Astrocyte of the spinal cord (primary cell): ENCODE results near the gene ARHGDIG.
A peak's percentile ranks its signal among the peaks of the same experiment; 100 is the strongest.

Experiments used
- DNase-seq: peaks from one replicate; pipeline ENCODE4 v3.0.0; 2011; ENCODE audit warnings: low read depth, low spot score
- H3K4me3 ChIP-seq: 2 replicates; pipeline ENCODE4 v1.5.1; 2011; ENCODE audit warnings: low read depth, mild to moderate bottlenecking, low read length, moderate library complexity
- in situ Hi-C: cut with HindIII; loops from 2 replicates; pipeline ENCODE4 v1.10.0; 2017; ENCODE audit warnings: low sequenced_read_pairs
- TF ChIP-seq, protein P1 (sequence below): IDR thresholded peaks from 2 replicates; pipeline ENCODE4 v1.5.1; 2012; ENCODE audit warnings: low read depth, mild to moderate bottlenecking, low read length, inconsistent platforms

Gene ARHGDIG

DNA sequence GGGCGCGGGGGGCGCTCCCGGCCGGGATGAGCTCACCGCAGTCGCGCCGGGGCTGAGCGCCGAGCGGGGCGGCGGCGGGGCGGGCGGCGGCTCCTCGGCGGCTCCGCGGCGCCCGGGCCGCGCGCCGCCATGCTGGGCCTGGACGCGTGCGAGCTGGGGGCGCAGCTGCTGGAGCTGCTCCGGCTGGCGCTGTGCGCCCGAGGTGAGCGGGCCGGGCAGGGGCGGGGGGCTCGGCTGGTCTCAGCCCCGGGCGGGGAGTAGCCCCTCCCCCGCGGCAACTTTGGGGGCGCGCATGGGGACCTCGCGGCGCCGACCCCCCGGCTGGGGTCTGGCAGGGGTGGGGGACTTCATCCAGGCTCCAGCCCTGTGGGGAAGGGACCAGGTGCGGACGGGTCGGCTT is at the start of gene ARHGDIG:
Gene ARHGDIG (plus strand): TSS at position 40 of the 400 bp plus-strand sequence. CDS start 90 bp downstream, at position 130.
- H3K4me3 ChIP-seq: peak within 1 kb of the TSS; percentile 5
- TF ChIP-seq, protein P1, sequence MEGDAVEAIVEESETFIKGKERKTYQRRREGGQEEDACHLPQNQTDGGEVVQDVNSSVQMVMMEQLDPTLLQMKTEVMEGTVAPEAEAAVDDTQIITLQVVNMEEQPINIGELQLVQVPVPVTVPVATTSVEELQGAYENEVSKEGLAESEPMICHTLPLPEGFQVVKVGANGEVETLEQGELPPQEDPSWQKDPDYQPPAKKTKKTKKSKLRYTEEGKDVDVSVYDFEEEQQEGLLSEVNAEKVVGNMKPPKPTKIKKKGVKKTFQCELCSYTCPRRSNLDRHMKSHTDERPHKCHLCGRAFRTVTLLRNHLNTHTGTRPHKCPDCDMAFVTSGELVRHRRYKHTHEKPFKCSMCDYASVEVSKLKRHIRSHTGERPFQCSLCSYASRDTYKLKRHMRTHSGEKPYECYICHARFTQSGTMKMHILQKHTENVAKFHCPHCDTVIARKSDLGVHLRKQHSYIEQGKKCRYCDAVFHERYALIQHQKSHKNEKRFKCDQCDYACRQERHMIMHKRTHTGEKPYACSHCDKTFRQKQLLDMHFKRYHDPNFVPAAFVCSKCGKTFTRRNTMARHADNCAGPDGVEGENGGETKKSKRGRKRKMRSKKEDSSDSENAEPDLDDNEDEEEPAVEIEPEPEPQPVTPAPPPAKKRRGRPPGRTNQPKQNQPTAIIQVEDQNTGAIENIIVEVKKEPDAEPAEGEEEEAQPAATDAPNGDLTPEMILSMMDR: no peak
- in situ Hi-C loops: no loop called here
- no peak for DNase-seq

DNA sequence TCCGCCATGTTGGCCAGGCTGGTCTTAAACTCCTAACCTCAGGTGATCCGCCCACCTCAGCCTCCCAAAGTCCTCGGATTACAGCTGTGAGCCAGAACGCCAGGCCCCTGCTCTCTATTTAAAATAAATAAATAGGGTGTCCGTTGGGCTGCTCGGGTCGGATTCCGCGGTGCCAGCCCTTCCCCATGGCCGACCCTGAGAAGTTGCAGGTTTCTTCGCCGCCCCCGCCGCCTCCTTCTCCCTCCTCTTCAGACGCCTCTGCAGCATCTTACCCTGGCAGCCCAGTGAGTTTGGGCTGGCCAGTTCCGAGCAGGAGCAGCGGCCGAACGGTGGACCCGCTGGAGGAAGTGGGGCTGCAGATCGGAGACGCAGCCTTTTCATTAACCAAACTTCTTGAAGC is 49.4 kb upstream of the ARHGDIG start:
- DNase-seq: no peak
- no peak overlapping the region for H3K4me3 ChIP-seq
- in situ Hi-C loops: no loop called here
- TF ChIP-seq, protein P1: no peak

DNA sequence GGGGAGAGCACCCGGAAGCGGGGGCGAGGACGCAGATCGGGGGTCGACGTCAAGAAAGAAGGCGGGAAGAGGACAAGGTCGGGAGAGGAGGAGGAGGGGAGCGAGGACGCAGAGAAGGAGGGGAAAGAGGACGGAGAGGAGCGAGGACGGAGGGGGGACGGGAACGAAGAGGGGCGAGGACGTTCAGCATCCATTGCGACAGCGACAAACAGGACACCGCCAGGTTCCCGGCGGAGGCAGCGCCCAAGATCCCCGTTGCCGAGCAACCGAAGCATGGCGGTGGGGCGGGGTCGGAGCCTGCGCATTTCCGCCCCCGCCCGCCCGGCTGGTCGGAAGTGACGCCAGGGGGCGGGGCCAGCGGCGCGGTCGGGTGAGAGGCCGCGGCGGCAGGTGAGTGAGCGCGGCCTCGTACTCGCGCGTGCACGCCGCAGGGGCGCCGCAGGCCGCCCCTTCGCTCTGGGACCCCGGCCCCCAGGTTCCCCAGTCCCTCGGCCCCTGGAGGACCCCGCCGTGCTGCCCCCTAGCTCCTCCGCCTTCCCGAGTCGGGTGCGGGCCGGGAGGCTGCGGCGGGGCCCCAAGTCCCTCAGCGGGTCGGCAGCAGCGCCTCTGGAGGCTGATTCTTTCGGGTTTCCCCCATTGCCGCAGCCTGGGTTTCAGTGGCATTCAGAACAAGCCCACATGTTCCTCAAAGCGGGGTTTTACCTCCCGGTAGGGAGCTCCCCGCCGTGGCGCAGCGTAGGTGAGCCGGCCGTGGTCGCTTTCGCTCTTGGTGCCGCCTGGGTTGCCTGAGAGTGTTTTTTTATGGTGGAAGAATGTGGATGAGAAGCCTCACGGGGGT is 45.7 kb upstream of the ARHGDIG start, which contains the start of gene FAM234A:
Gene FAM234A (plus strand): TSS at position 354 of the 838 bp plus-strand sequence. CDS start 19,593 bp downstream, outside the sequence.
- TF ChIP-seq, protein P1: peak; percentile 46
- in situ Hi-C loops: no loop called here

DNA sequence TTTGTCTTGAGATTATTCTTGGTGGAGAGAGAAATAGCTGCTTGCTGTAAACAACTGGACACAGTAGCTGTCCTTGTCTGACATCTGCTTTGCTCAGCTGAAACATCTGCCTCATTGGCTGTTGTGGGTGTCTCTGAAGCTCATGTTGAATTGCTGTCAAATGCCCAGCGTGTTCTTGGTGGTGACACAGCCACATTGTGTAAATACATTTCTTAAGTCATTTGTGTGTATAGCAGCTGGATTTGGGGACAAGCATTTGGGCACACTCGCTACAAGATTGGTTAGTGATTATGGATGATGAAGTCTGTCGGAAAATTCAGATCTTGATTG is 40.5 kb upstream of the ARHGDIG start:
- in situ Hi-C loops: no loop called here
- no peak overlapping the region for H3K4me3 ChIP-seq
- TF ChIP-seq, protein P1: no peak
- no peak for DNase-seq

More for the DNA sequence above, 45.7 kb upstream of the ARHGDIG start, which contains the start of gene FAM234A:
- DNase-seq: peak; percentile 87
- peak within 1 kb of the TSS; percentile 83 for H3K4me3 ChIP-seq

DNA sequence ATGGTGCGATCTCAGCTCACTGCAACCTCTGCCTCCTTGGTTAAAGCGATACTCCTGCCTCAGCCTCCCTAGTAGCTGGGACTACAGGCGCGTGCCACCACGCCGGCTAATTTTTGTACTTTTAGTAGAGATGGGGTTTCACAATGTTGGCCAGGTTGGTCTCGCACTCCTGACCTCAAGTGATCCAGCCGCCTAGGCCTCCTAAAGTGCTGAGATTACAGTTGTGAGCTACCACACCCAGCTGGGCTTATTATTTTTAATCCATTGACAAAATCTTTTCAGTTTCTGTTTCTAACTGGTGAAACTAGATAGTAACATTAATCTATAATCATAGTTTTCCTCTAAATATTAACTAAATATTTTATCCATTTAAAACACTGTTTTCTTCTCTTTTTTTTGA is 39.8 kb upstream of the ARHGDIG start:
- in situ Hi-C loops: no loop called here
- TF ChIP-seq, protein P1: no peak

DNA sequence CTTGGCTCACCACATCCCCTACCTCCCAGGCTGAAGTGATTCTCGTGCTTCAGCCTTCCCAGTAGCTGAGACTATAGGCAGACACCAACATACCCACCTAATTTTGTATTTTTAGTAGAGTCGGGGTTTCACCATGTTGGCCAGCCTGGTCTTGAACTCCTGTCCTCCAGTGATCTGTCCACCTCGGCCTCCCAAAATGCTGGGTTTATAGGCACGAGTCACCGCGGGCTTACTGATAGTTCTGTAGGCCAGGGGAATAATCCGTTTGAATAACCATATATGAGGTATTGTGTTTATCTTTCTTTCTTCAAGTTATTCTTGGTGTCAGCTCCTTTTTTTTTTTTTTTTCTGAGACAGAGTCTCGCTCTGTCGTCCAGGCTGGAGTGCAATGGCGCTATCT is 38.1 kb upstream of the ARHGDIG start:
- TF ChIP-seq, protein P1: no peak
- no peak for DNase-seq
- H3K4me3 ChIP-seq: no peak overlapping the region
- in situ Hi-C loops: no loop called here

More for the DNA sequence above, 39.8 kb upstream of the ARHGDIG start:
- H3K4me3 ChIP-seq: no peak overlapping the region
- no peak for DNase-seq
